CD4-positive, alpha-beta T cell treated with Interleukin-12 subunit alpha and Interleukin-12 subunit beta, for 1 hour (primary cell): Measurements from ENCODE around the gene NADSYN1.
"Not testable (repeated sequence)": the region's sequence is repeated elsewhere in the genome, so short reads cannot be mapped to it uniquely, and the experiment has no call there.

Experiments
- DNase-seq: peaks from one replicate; pipeline ENCODE4 v3.0.0-alpha.2; 2020

NADSYN1 gene

GRCh38 chr11:71491940-71492339, 38.9 kb downstream of the NADSYN1 start:
- no peak for DNase-seq

DNA sequence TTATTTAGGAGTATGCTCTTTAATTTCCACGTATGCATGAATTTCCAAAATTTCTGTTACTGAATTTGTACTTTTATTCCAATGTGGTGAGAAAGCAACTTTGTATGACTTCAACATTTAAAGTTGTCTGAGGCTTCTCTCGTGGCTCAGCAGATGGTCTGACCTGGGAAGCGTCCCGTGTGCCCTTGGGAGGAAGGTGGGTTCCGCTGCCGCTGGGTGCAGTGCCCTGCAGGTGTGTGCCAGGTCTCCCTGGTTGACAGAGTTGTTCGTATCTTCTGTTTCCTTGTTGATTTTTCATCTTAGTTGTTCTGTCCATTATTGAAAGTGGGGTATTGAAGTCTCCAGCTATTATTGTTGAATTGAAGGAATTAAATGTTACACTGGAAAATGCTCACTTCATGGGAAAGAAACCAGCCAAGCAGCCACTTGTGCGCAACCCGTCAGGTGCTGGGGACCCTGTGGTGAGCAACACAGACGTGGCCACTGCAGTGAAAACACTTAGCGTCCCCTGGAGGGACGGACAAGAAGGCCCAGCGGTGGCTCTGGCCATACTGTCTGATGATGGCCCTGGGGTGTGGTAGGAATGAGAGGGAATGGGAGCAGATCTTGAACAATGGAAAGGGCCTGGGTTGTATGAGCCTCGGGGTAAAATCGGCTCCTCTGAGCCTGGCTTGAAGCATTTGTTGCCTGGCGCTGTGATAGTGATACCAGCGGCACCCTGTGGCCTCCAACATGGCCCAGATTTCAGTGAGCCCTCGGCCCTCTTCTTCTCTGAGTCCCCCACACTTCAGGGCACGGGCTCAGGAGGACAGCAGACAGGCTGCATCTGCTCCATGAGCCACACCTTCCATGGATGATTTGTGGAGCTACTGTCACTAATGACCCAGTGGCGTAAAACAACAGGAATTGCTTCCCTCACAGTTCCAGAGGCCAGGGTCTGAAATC, 42.6 kb downstream of the NADSYN1 start:
- DNase-seq, result no peak

GRCh38 chr11:71496421-71496820, 43.4 kb downstream of the NADSYN1 start:
- DNase-seq, result no peak

GRCh38 chr11:71498091-71498490, 45.1 kb downstream of the NADSYN1 start:
- DNase-seq, result no peak

DNA sequence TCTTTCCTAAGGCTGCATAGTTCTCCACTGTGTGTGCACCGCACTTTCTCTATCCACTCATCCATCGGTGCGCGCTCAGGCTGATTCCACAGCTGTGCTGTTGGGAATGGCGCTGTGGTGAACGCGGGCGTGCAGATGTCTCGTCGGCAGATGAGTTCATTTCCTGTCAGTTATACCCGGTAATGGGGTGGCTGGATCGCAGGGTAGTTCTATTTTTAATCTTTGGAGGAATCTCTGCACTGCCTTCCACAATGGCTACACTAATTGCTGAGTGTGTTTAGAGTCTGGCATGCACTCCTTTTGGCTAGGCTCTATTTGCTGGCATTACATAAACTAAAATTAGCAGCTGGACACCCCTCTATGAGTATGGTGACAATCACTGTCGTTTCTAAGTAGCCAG, 46.1 kb downstream of the NADSYN1 start:
- no peak for DNase-seq

DNA sequence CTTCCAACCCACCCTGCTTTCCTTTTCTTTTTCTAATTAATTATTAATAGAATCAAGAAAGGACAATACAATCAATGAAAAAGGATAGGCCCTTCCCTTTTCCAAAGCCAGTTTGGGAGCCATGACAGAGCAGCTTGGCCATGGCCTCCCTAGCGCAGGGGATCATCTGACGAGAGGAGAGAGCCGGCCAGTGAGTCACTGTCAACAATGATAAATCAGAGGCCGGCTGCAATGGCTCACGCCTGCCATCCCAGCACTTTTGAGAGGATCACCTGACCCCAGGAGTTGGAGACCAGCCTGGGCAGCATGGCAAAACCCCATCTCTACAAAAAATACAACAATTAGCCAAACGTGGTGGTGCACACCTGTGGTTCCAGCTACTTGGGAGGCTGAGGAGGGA, 46.5 kb downstream of the NADSYN1 start:
- DNase-seq, result no peak

DNA sequence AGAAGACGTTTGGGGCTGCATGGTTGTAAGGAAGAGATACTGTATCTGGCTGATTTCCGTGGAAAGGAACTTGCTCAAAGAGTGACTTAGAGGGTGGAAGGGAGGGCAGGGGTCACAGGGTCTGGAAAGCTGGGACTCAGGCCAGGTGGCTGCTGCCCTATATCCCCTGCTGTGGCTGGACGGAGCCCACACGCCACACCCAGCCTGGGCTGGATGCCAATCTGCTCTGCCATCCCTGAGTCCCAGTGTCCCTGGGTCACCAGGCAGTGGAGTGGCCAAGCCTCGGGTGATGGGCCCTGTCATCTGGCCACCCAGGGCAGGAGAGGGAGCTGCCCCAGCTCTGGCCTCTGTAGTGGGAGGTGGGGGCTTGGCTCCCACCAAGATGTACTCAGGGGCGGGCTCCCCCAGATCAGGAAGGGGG, 47.6 kb downstream of the NADSYN1 start:
- no peak for DNase-seq

DNA sequence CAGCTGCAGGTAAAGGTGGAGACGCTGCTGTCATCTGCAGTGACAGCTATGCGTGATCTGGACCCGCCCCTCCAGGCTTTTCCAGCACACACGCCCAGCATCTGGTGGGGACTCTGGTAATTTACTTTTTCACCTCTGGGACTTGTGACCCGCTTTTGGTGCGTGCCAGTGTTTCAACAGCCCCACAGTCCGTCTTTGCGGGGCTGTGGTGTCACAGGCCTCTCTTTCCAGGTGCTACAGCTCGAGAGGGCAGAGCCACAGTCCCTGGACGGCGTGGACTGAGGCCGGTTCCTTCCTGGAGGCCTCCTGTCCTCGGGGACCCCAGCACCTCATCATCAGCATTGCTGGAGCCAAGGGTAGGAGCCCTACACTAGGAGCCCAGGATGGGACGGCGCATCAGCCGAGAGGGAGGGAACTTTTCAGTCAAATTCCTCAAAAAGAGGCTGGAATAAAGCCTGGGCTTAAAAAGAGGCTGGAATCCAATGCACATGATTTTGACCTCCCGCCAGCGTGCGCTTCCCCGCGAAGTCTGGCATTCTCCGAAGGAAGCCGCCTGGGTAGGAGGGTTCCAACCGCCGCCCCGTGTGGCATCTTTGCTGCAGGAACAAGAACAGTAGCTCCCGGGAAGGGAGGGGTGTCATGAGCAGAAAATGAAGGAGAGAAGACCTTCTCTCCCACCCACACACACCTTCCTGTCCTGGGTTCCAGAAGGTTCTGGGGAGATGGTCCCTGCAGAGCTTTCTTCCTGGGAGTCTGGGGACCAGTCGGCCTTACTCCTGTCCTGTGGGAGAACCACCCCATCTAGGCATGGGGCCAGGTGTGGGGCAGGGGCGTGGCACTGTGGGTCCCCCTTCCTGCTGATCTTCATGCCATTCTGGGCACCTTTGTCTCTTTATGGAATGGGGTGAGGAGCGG, 48.3 kb downstream of the NADSYN1 start:
- no peak for DNase-seq

GRCh38 chr11:71502026-71502425, 49.0 kb downstream of the NADSYN1 start:
- DNase-seq, result no peak

- no peak for DNase-seq
Measured at GRCh38 chr11:71502871-71503435, 50.0 kb downstream of the NADSYN1 start.

GRCh38 chr11:71504531-71504930, 51.5 kb downstream of the NADSYN1 start:
- no peak for DNase-seq

DNA sequence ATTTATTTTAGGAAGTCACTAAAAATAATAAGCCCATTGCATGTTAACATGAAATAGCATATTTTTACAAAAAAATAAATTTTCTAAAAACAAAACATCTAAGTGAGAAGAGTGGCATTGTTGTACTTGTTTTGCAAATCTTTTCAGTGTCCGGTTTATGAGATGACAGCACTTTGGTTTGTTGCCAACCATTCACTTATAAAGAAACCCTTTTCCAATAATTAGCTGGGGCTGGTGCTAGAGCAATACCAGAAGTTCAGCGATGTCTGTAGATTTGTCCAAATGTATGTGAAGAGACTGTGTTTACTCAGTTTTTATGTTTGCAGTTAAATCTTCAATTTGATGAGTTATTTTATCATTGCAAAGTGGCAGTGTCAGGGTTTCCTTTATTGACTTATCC, 52.0 kb downstream of the NADSYN1 start:
- no peak for DNase-seq

DNA sequence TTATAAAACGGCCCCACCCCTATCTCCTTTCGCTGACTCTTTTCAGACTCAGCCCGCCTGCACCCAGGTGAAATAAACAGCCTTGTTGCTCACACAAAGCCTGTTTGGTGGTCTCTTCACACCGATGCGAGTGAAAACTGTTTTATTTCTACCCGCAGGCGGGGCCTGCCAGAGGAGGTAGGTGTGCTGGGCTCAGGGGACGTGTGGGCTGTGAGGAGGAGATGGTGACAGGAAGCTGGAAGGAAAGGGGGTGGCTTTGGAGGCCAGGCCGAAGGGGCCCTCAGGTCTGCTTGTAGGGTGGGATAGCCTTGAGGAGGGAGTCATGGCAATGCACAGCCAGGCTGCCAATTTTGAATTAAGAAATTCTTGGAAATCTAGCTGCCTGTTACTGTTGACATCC, 52.8 kb downstream of the NADSYN1 start:
- no peak for DNase-seq

DNA sequence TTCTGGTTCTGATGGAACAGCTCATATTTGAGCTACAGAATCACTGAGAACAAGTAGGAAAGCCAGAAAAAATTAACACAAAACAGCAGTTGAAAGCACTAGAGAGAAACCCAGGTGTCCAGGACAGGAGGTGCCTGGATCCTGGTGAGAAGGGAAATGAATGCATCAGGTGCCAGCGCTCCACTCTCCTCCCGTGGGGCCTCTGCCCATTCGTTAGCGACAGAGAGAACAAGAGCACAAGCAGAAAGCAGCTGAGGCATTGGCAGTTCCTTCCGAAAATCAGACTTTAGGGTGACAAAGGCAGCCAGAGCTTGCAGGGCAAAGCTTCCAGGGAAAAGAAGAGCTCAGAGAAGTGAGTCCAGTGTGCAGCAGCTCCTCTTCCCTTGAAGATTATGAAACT, 54.1 kb downstream of the NADSYN1 start:
- no peak for DNase-seq

- DNase-seq, result no peak
Measured at GRCh38 chr11:71518506-71519471, 65.8 kb downstream of the NADSYN1 start.

DNA sequence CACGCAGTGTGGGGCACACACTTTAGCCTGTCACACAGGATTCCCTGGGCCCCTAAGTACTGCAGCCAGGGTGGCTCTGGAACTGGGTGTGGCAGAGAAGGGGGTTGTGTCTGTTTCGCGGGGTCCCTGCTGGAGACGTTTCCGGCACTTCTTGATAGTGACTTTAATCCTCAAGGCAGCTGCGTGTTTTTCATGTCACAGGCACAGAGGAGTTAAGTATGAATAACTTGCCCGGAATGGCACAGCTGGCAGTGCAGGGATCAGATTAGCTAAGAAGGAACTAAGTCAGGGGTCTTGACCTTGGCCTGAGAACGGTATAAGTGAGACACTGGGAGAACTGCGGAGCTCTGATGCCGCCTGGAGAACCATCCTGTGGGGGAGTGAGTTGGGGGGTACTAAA, 66.5 kb downstream of the NADSYN1 start:
- no peak for DNase-seq

- DNase-seq, result no peak
Measured at GRCh38 chr11:71525188-71525937, 72.4 kb downstream of the NADSYN1 start.

DNA sequence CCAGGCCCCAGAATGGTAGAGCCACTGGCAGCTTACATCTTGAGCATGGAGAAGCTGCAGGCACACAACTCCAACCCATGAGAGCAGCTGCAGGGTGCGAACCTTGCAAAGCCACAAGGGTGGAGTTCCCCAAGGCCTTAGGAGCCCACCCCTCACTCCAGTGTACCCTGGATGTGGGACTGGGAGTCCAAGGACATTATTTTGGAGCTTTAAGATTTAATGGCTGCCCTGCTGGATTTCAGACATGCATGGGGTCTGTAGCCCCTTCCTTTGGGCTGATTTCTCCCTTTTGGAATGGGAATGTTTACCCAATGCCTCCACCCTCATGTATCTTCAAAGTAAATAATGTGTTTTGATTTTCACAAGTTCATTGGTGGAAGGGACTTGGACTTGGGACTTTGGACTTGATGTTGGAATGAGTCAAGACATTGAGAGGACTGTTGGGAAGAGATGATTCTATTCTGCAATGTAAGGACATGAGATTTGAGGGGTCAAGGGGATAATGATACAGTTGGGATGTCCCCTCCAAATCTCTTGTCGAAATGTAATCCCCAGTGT, 73.0 kb downstream of the NADSYN1 start:
- DNase-seq, result no peak

DNA sequence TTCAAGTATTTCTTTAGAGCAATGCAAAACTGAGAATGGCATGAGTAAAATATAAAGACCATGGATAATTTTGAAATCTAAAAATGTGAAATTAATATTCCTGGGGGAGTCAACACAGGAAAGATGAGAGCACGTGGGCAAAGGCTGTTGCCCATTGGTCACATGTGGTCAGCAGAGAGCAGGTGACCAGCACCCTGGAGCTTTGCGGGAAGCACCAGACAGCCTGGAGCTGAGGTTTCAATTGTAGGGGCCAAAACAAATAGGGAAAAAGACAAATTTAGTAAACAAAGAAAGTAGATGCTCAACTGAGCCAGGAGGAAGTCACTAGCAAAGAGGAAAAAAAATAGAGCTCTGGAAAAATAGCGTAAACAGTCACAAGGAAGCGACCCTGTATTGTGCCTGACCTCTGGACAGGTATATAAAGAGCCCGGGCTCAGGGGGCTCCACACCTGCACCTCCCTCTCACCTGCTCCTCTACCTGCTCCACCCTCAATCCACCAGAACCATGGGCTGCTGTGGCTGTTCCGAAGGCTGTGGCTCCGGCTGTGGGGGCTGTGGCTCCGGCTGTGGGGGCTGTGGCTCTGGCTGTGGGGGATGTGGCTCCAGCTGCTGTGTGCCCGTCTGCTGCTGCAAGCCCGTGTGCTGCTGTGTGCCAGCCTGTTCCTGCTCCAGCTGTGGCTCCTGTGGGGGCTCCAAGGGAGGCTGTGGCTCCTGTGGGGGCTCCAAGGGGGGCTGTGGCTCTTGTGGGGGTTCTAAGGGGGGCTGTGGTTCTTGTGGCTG, 74.0 kb downstream of the NADSYN1 start, which contains the start of gene KRTAP5-7:
TSS of gene KRTAP5-7 (plus strand) at position 472 of the 780 bp plus-strand sequence. CDS start at position 506, 34 bp downstream.
- not testable (repeated sequence) for DNase-seq
